GM10266 (cell line): ENCODE measurements around the gene KLHL12.
"Not testable (repeated sequence)": the region's sequence is repeated elsewhere in the genome, so short reads cannot be mapped to it uniquely, and the experiment has no call there.

Source experiments
- DNase-seq: peaks from one replicate; pipeline ENCODE4 v3.0.0; 2012; ENCODE audit errors: extremely low spot score
- TF ChIP-seq, protein P1 (sequence below): IDR thresholded peaks from 2 replicates; pipeline ENCODE4 v1.5.1; 2012; ENCODE audit warnings: mild to moderate bottlenecking, low read depth; ENCODE audit not compliant: control insufficient read depth, insufficient read depth; ENCODE audit errors: missing control alignments

Gene KLHL12

DNA sequence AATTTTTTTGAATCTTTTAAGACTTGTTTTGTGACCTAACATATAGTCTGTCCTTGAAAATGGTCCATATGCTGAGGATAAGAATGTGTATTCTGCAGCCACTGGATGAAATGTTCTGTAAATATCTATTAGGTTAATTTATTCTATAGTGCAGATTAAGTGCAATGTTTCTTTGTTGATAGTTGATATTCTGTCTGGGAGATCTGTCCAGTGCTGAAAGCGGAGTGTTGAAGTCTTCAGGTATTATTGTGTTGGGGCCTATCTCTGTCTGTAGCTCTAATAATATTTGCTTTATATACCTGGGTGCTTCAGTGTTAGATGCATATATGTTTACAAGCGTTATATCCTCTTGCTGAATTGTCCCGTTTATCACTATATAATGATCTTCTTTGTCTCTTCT, 7.7 kb upstream of the KLHL12 start:
- TF ChIP-seq, protein P1, sequence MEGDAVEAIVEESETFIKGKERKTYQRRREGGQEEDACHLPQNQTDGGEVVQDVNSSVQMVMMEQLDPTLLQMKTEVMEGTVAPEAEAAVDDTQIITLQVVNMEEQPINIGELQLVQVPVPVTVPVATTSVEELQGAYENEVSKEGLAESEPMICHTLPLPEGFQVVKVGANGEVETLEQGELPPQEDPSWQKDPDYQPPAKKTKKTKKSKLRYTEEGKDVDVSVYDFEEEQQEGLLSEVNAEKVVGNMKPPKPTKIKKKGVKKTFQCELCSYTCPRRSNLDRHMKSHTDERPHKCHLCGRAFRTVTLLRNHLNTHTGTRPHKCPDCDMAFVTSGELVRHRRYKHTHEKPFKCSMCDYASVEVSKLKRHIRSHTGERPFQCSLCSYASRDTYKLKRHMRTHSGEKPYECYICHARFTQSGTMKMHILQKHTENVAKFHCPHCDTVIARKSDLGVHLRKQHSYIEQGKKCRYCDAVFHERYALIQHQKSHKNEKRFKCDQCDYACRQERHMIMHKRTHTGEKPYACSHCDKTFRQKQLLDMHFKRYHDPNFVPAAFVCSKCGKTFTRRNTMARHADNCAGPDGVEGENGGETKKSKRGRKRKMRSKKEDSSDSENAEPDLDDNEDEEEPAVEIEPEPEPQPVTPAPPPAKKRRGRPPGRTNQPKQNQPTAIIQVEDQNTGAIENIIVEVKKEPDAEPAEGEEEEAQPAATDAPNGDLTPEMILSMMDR = no peak
- no peak for DNase-seq

DNA sequence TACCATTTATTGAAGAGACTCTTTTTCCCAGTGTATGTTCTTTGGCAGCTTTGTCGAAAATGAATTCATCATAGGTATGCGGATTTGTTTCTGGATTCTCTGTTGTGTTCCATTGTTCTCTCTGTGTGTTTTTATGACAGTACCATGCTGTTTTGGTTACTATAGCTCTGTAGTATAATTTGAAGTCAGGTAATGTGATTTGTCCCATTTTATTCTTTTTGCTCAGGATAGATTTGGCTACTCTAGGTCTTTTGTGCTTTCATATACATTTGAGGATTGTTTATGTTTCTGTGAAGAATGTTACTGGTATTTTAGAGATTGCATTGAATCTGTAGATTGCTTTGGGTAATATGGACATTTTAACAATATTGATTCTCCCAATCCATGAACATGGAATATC, 5.4 kb upstream of the KLHL12 start:
- TF ChIP-seq, protein P1 = no peak

DNA sequence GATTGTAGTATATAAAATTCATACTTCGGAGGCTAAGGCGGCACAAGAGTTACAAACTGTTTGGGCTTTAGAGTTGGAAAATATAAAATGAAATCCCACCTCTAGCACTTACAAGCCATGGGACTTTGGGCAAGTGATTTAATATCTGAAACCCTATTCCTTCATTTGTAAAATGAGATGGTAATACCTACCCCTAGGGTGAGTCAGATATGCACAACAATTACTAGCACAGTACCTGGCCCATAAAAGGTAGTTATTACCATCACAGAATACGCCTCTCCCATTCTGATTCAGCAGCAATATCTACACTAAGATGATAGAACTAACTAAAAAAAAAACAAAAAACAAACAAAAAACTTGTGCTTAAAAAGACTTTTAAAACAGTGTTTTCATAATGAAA, 3.5 kb downstream of the KLHL12 start:
- no peak for DNase-seq
- TF ChIP-seq, protein P1 = no peak

More for the DNA sequence above, 5.4 kb upstream of the KLHL12 start:
- no peak for DNase-seq

DNA sequence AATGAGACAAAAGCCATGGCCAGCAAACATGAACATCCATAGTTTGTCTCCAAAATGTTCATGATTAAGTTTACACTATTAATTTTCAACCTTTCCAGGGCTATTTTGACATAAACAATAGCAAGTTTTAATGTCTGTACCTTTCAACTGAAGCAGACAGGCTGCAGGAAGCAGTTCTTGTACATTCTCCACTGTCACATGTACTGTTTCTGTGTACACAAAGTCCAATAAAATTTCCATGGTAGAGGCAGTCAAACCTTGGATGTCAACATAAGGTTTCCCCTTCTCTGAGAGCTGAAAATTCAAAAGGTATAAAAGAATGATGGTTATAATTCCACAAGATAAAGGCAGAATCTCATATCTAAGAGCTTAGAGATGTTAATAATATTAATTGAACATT, 7.4 kb downstream of the KLHL12 start:
- TF ChIP-seq, protein P1 = no peak
- no peak for DNase-seq

DNA sequence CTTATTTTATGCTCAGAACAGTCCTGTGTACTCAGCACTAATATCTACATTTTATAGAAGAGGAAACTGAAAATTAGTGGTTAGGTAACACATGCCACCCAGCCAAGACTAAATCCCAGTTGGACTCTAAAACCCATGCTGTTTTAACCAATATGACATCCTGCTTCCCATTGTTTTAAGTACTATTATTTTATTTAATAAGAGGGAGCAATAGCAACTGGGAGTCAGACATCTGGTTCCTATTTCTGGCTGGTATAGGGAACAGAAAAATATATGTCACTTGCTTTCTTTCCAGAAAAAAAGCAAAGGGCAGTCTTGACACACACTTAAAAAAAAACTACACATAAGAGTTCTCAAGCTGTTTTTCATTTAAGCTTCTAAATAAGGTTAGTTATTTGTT, 11.9 kb downstream of the KLHL12 start:
- no peak for DNase-seq
- TF ChIP-seq, protein P1 = no peak

DNA sequence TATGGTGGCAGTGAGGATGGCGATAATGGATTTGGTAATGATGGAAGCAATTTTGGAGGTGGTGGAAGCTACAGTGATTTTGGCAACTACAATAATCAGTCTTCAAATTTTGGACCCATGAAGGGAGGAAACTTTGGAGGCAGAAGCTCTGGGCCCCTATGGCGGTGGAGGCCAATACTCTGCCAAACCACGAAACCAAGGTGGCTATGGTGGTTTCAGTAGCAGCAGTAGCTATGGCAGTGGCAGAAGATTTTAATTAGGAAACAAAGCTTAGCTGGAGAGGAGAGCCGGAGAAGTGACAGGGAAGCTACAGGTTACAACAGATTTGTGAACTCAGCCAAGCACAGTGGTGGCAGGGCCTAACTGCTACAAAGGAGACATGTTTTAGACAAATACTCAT, 14.6 kb downstream of the KLHL12 start:
- DNase-seq = not testable (repeated sequence)

DNA sequence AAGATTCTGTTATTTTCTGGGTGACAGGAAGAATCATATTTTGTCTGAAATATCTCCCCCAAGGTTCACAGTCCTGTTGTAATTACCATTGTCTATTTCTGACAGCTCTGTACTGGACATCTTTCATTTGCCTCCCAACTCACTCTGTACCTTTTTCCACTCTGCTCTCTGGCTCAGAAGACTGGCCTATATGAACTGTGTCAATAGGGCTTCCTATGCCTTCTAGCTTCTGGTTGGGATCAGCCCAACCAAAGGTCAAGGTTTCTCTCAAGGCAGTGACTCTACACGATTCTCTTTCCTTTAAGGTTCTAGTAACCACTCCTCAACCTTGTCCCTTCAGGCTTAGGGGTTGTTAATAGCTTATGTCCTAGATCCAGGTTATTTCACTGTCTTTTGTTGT, 17.5 kb downstream of the KLHL12 start:
- TF ChIP-seq, protein P1 = no peak
- DNase-seq = no peak

DNA sequence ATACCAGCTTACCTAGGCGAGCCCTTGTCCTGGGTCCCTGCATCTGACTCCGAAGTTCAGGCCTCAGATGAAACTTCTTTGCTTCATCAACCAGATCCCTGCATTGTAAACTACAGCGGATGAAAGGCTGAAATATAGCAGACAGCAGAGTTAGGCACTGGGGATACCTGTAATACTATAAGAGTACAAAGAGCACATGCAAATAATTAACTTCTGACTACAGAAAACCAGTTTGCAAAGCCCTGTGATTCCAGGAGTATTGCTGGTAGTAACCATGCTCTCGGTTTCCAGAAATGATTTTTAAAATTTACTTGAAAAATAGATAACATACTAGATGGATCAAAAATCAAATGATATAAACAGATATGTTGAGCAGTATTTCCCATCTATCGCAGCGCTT, 18.0 kb downstream of the KLHL12 start:
- TF ChIP-seq, protein P1 = no peak
- no peak for DNase-seq
